ENCODE data around the gene PLAAT2.
"Not testable (repeated sequence)": the region's sequence is repeated elsewhere in the genome, so short reads cannot be mapped to it uniquely, and the experiment has no call there.

PLAAT2 gene

DNA sequence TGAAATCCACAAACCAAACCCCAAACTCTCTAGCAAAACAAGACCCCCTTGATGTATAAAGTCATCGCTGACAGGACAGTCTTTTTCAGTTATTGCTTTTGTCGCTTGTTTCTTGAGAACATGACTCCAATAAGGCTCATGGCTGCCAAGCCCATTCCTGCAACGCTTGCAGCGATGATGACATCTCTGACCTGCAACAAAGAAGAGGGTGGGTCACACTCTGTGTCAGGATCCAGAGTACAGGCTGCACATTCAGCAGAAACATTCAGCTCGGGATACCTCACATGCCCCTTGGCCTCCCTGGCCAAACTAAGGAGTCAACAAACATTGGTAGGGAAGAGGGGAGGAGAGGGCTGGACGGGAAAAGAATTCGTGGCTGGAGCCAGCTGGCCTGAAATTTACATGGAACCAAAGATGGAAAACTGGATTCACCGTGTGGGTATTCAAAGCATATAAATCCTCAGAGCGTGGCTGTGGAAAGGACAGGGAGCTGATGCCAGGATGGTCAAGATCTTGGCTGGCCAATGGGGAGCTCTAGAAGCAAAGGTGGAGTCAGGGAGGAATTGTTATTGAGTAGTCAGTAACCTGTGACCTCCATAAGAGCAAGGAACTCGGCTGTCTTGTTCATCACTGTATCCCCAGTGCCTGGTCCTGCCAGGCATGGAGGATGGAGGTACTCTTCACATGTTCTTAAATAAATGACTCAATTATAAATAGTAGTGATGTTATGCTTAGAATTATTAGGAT, 11.8 kb upstream of the PLAAT2 start:
- DNase-seq = no peak

- DNase-seq = peak; percentile 72
Measured at GRCh38 chr11:63573881-63574855, 11.0 kb upstream of the PLAAT2 start.

DNA sequence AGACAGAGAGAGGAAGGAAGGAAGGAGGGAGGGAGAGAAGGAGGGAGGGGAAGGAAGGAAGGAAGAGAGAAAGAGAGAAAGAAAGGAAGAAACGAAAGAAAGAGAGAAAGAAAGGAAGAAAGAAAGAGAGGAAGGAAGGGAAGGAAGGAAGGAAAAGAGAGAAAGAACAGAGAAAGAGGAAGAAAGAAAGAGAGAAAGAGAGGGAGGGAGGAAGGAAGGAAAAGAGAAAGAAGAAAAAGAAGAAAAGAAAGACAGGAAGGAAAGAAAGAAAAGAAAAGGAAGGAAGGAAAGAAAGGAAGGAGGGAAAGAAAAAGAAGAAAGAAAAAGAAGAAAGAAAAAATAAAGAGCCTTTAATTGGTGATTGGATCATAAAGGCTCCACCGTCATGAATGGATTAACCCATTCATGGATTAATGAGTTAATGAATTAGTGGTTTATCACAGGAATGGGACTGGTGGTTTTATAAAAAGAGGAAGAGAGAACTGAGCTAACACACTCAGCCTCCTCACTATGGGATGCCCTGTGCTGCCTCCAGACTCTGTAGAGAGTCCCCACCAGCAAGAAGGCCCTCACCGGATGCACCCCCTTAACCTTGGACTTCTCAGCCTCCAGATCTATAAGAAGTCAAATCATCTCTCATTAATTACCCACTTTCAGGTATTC, 9.0 kb upstream of the PLAAT2 start:
- no peak for DNase-seq

DNA sequence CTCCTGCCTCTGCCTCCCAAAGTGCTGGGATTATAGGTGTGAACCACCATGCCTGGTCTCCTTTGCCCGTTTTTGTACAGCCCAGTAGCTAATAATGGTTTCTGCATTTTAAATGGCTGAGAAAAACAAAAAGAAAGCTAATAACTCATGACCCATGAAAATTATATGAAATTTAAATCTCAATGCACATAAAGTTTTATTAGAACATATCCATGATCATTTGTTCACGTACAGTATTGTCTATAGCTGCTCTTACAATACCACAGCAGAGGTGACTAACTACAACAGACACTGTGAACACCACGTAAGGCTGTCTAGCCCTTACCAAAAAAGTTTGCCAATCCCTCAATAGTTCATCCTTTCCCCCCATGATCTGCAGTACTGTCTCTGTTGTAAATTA, 6.4 kb upstream of the PLAAT2 start:
- no peak for DNase-seq

DNA sequence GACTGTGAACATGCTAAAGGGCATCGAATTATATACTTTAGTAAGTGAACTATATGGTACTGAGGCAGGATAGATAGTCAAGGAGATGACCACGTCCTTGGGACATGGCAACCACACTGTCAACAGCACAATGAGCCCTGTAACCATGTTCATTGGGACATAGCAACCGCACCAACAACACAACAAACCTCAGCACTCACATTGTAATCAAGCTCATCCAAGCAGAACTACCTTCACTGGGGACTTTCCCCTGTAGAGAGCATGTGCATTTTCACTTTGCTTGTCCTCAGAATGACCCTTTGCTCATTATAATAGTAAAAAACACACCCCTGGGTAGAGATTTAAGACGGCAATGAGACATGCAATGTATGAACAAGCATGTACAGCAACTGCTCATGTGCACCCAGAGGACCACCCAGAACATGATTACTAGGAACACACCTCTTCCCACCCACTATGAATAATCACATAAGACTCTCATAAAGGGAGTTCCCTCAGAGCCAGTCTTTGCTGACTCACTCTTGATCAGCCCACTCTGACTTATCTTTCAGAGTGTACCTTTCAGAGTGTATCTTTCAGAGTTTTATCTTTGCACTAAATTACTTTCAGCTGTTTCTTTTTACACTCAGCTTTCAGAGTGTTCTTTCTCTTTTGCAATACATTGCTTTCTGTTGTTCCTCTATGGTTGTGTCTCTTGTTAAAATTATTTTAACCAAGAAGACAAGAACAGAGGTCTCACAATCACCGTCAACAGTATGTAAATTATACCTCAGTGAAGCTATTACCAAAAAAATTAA, 4.1 kb upstream of the PLAAT2 start:
- peak; percentile 87 for DNase-seq

DNA sequence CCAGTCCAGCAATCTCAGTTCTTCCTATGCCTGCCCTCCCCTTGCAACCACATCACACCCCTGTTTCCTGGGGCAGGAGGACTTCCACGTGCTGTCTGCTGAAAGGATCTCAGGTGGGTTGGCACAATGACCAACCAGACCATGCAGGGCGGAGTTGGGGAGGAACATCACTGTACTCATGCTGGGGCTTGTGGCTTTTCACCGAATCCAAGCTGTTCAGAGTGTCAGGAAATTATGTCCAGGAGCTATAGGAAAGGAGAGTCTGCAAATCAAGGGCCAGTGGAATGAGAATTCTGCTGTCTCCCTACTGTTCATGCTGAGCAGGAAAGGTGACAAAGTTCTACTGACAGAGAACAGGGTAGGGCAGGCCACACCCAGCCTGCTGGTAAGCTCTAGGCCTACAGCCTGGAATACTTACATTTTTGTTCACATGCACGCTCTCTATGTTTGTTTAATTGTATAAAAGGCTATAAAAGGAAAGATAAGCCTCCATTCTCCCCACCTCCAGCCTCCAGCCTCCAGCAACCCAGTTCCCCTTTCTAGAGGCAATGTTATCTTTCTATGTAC, 1.7 kb upstream of the PLAAT2 start:
- no peak for DNase-seq

- DNase-seq = no peak
Measured at GRCh38 chr11:63564056-63564774, 1.0 kb upstream of the PLAAT2 start.

- no peak for DNase-seq
Measured at GRCh38 chr11:63560506-63561180, 2.5 kb downstream of the PLAAT2 start.

DNA sequence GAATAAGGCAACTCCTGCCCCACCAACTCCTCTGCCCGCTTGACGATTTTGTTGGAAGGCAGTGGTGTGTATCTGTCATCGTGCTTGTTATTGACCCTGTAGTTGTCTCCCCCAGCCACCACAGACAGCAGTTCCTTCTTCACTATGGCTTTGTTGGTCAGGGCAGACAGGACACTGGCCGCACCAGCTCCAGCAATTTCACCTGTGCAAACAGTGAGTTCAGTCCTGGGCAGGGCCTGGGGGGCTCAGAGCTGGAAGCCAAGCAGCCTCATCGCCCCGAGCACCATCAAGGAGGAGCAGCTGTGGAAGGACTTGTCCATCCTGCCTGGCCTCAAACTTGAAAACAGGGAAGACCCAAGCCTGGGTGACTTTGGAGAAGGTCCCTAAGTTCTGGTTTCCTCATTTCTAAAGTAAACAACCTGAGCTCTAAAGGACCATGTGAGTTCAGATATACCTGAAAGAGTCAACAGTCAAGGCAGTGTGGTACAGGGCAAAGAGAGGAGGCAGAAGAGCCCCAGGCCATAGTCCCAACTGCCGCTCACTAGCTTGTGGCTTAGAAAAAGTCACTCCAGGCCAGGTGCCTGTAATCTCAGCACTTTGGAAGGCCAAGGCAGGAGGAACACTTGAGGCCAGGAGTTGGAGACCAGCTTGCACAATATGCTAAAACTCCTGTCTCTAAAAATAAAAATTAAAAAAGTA, 4.6 kb downstream of the PLAAT2 start:
- no peak for DNase-seq

DNA sequence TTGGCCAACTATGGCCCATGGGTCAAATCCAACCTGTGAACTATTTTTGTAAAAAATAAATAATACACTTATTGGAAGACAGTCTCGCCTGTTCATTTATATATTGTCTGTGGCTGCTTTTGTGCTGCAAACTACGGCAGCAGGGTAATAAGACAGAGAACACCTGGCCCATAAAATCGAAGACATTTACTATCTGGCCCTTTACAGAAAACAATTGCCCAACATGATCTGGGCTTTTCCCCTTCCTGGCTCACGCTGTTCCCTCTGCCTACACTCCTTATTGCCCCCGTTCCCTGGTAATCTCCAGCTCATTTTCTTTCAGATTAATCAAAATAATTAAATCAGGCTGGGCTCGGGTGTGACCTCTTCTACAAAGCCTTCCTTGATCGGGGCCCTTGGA, 5.6 kb downstream of the PLAAT2 start:
- DNase-seq = no peak

GRCh38 chr11:63556404-63557013, 6.7 kb downstream of the PLAAT2 start:
- no peak for DNase-seq

DNA sequence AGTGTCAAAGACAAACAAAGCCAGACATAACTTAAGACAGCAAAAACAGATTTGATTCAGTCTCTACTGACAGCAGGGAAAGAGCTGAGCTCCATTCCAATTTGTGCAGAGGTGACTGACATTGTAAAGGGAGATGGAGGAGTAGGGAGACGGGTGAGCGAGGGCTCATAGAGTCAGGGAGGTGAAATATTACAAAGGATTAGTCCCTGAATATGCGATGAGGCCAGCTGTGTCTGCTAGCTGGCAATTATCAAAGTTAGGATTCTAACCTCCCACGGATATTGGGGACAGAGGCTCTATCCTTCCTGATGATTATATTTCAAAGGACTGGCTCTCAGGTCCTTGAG, 8.3 kb downstream of the PLAAT2 start:
- DNase-seq = no peak

GRCh38 chr11:63553759-63554158, 9.4 kb downstream of the PLAAT2 start:
- peak; percentile 34 for DNase-seq

DNA sequence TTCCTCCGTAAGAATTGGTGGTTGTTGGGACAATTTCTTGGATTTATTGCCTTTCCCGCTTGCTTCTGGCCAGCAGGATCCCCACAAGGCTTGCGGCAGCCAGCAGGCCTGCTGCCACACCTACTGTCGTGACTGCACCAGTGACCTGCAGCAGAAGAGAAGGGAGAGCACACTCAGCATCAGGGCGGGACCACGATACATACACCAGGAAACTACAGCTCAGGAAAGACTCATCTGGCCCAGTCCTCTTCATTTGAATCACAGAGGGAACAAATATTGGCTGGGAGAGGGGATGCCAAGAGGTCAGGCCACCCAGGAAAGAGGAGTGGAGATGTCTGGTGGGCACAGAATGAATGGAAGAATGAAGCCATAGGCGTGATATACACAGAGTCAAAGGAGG, 10.3 kb downstream of the PLAAT2 start:
- DNase-seq = no peak

GRCh38 chr11:63551889-63552266, 11.3 kb downstream of the PLAAT2 start:
- no peak for DNase-seq

DNA sequence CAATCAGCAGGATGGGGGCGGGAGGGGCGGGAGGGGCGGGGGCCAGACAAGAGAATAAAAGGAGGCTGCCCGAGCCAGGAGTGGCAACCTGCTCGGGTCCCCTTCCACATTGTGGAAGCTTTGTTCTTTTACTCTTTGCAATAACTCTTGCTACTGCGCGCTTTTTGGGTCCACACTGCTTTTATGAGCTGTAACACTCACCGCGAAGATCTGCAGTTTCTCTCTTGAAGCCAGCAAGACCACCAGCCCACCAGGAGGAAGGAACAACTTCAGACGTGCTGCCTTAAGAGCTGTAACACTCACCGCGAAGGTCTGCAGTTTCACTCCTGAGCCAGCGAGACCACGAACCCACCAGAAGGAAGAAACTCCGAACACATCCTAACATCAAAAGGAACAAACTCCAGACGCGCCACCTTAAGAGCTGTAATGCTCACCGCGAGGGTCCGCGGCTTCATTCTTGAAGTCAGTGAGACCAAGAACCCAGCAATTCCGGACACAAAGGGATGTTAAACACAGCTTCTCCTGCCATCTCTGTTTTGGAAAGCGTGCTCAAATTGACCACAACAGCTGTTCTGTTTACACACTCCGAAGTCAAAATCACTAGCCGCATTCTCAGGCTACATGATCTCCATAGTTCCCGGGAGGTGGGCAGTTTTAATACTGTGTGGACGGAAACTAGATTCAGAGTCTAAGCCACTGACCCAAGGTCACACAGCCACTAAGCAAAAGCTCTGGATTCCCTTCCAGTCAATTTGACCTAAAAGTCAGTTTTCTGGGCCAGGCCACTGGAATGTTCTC, 11.9 kb downstream of the PLAAT2 start:
- no peak for DNase-seq

DNA sequence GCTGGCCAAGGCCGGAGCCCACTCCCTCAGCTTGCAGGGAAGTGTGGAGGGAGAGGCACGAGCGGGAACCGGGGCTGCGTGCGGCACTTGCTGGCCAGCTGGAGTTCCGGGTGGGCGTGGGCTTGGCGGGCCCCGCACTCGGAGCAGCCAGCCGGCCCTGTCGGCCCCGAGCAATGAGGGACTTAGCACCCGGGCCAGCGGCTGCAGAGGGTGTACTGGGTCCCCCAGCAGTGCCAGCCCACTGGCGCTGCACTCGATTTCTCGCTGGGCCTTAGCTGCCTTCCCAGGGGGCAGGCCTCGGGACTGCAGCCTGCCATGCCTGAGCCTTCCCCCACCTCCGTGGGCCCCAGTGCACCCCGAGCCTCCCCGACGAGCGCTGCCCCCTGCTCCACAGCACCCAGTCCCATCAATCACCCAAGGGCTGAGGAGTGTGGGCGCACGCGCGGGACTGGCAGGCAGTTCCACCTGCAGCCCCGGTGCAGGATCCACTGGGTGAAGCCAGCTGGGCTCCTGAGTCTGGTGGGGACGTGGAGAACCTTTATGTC, 13.0 kb downstream of the PLAAT2 start:
- not testable (repeated sequence) for DNase-seq

GRCh38 chr11:63549411-63549810, 13.8 kb downstream of the PLAAT2 start:
- no peak for DNase-seq

DNA sequence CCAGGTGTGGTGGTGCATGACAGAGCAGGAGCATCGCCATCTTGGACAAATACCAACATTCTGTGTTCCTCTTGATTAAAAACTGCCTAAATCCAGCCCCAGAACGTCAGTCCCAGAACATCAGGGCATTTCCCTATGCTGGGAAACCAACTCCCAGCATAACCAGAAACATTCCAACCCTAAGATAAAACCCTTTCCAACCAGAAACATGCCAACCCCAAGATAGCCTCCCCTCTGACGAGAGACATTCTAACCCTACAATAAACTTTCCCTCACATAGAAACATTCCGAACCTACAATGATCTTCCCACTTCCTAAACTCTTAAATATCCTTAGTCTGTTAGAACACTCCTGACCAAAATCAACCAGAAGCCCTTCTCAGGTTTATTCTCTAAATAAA, 15.0 kb downstream of the PLAAT2 start:
- DNase-seq = no peak
